Spleen (tissue), 11 donors: Measurements from ENCODE around the gene PPP1R2B. TPM values are rescaled to one million over a fixed set of nuclear protein-coding genes. Genes with fewer than 3 reads are reported as not detected.

Source experiments
- DNase-seq: peaks from one replicate; pipeline ENCODE4 v3.0.0-alpha.2; 2020
- H3K27ac ChIP-seq, 8 donors: fragments of 200-600 bp; sonication (generic) in 7 of 8; 1 replicate in 4 of 8; 2 replicates in 4 of 8; pipeline versions ENCODE4 v1.5.0 to v1.8.0; 2016 to 2021; ENCODE audit warnings: inconsistent platforms in 4 of 8, mild to moderate bottlenecking in 4 of 8, moderate library complexity in 1 of 8
- H3K27me3 ChIP-seq, 7 donors: fragments of 200-600 bp; sonication (generic) in 6 of 7; replicated peaks in 1 of 7; 1 replicate in 4 of 7; 2 replicates in 3 of 7; pipeline versions ENCODE4 v1.5.0 to v1.8.0; 2016 to 2021; ENCODE audit warnings: inconsistent platforms in 3 of 7, mild to moderate bottlenecking in 1 of 7
- H3K36me3 ChIP-seq, 6 donors: fragments of 200-600 bp; sonication (generic) in 5 of 6; 1 replicate in 4 of 6; 2 replicates in 2 of 6; pipeline versions ENCODE4 v1.5.0 to v1.8.0; 2016 to 2021; ENCODE audit warnings: inconsistent platforms in 2 of 6
- H3K4me1 ChIP-seq, 6 donors: fragments of 200-600 bp; sonication (generic) in 5 of 6; 1 replicate in 3 of 6; 2 replicates in 3 of 6; pipeline versions ENCODE4 v1.5.0 to v1.8.0; 2016 to 2021; ENCODE audit warnings: inconsistent platforms in 3 of 6
- H3K4me3 ChIP-seq, 8 donors: fragments of 200-600 bp; sonication (generic) in 7 of 8; 1 replicate in 4 of 8; 2 replicates in 4 of 8; pipeline versions ENCODE4 v1.5.0 to v1.8.0; 2016 to 2021; ENCODE audit warnings: inconsistent platforms in 4 of 8, mild to moderate bottlenecking in 4 of 8, moderate library complexity in 2 of 8
- H3K9me3 ChIP-seq, 8 donors: fragments of 200-600 bp; sonication (generic) in 7 of 8; 1 replicate in 4 of 8; 2 replicates in 4 of 8; pipeline versions ENCODE4 v1.5.0 to v1.8.0; 2016 to 2021; ENCODE audit warnings: inconsistent platforms in 4 of 8
- POLR2A ChIP-seq, 3 donors: fragments of 450-650 bp; IDR thresholded peaks; one replicate each; pipeline ENCODE4 v1.5.1; 2017; ENCODE audit warnings: antibody characterized with exemption in 3 of 3, mild to moderate bottlenecking in 1 of 3
- POLR2AphosphoS5 ChIP-seq, 3 donors: sonication (generic); formaldehyde crosslinking; IDR thresholded peaks; one replicate each; pipeline ENCODE4 v1.5.1; 2017; ENCODE audit warnings: antibody characterized with exemption in 3 of 3
- WGBS, 5 donors: extraction: QIAGEN DNeasy Blood & Tissue Kit in 3 of 5; methylation state at CpG; one replicate each; pipeline versions ENCODE4 v1.1.5 to v1.1.7; 2013 to 2018; 5-methylcytosine and 5-hydroxymethylcytosine counted together
- intact Hi-C: fragments of 100-400 bp; cut with DNase I; formaldehyde crosslinking; loops from one replicate; pipeline ENCODE4 v1.15.0; 2023; ENCODE audit warnings: low total_unique reads
- polyA plus RNA-seq, 3 donors: library from polyadenylated mRNA; stranded (reverse); fragments of 200-250 nt; gene quantifications; one replicate each; pipeline ENCODE4 v1.2.1, GENCODE V29; 2013
- total RNA-seq, 7 donors: library from RNA; depleted of rRNA in 3 of 7; stranded (reverse); fragments of >200 nt in 3 of 7; fragmentation: NEBNext Ultra II Directional in 4 of 7; extraction: Animal tissue kit (Norgen Biotek cat#: 25700) in 4 of 7; gene quantifications; one replicate each; pipeline versions ENCODE4 v1.1.0 to v1.2.1, GENCODE V29; 2016 to 2021
- TF ChIP-seq, protein P1 (sequence below), 11 experiments: fragments of 200-600 bp in 7 of 11; fragments of 450-650 bp in 4 of 11; sonication (generic) in 4 of 11; IDR thresholded peaks in 8 of 11; conservative IDR thresholded peaks in 3 of 11; 1 replicate in 7 of 11; 2 replicates in 4 of 11; pipeline versions ENCODE4 v1.4.0 to v1.8.0; 2016 to 2021; ENCODE audit warnings: antibody characterized with exemption in 11 of 11, inconsistent platforms in 4 of 11, mild to moderate bottlenecking in 1 of 11
- donor health status: healthy with polysubstance abuse.
- donor health status: DM: no; HTN: no; CAD: no; lungs with moderate emphysema.
- donor health status: DM: no; HTN: no; CAD: no.
- donor health status: Bipolar disorder and iron deficiency.
- donor health status: healthy.
- donor health status: DM: no; HTN: no; CAD: no.
- donor health status: DM: yes; HTN: yes; CAD: no.

The PPP1R2B gene
- total and polyA plus RNA-seq, 10 donors = 0.03 to 0.04 TPM; not detected in 8

DNA sequence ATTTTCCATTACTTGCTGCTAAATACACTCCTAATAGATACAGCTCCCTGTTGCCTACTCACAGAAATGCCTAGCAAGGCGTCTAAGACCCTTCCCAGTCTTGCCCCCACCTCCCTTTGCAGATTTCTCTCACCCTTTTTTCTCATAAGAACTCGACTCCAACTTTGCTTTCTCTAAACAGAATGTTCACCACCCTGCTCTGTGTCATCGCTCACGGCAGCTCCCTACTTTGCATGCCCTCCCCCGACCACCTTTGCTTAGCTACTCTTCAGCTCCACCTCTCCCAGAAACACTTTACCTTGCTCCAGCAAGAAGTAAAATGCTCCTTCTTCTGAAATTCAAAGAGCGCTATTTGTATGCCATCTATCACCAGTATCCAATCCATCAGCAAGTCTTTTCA is 15.2 kb upstream of the PPP1R2B start:
- WGBS, 5 donors = 71 to 89% (median 79%) methylated on average over 6 of the region's 6 CpGs
- DNase-seq = no peak
- intact Hi-C loops = no loop called here
- Histone ChIP-seq H3K9me3 (no peaks in the 10 kb centered on the region), H3K27ac (no peak overlapping the region), H3K36me3 (no peaks in the 10 kb centered on the region), H3K4me3 (no peak overlapping the region), H3K4me1 (no peaks in the 10 kb centered on the region), H3K27me3 (no peaks in the 10 kb centered on the region)
- TF ChIP-seq, protein P1, sequence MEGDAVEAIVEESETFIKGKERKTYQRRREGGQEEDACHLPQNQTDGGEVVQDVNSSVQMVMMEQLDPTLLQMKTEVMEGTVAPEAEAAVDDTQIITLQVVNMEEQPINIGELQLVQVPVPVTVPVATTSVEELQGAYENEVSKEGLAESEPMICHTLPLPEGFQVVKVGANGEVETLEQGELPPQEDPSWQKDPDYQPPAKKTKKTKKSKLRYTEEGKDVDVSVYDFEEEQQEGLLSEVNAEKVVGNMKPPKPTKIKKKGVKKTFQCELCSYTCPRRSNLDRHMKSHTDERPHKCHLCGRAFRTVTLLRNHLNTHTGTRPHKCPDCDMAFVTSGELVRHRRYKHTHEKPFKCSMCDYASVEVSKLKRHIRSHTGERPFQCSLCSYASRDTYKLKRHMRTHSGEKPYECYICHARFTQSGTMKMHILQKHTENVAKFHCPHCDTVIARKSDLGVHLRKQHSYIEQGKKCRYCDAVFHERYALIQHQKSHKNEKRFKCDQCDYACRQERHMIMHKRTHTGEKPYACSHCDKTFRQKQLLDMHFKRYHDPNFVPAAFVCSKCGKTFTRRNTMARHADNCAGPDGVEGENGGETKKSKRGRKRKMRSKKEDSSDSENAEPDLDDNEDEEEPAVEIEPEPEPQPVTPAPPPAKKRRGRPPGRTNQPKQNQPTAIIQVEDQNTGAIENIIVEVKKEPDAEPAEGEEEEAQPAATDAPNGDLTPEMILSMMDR (IDR thresholded peaks at IDR 0.05 in 8 of 11, conservative IDR thresholded peaks at IDR 0.05 in 3 of 11) = no peak
- no peak for TF ChIP-seq POLR2A (IDR thresholded peaks at IDR 0.05)
- no peak for TF ChIP-seq POLR2AphosphoS5 (IDR thresholded peaks at IDR 0.05)

DNA sequence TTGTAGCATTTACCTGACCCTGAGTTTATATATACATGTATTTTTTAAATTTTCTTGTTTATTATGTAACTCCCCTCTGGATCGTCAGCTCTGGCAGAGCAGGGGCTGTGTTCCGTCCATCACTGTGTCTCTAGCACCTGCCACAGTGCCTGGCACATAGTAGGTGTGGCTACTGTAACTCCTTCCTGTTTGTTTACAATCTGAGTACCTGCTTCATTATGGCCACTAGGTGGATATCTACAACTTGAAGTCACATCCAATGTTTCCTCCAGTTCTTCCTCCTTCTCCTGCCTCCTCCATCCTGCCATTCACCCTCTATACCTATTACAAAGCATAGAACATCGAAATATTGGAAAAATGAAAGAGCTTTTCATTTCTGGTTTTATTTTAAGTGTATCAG is 14.2 kb upstream of the PPP1R2B start:
- Histone ChIP-seq H3K4me3 (no peak overlapping the region), H3K36me3 (no peaks in the 10 kb centered on the region), H3K9me3 (no peaks in the 10 kb centered on the region), H3K4me1 (no peaks in the 10 kb centered on the region), H3K27ac (no peak overlapping the region), H3K27me3 (no peaks in the 10 kb centered on the region)
- intact Hi-C loops = no loop called here
- no peak for DNase-seq
- 72 to 85% (median 83%) methylated on average over 3 of the region's 3 CpGs for WGBS, 5 donors
- TF ChIP-seq, protein P1 (IDR thresholded peaks at IDR 0.05 in 8 of 11, conservative IDR thresholded peaks at IDR 0.05 in 3 of 11) = peak in 1 of 11 experiments; percentile 15
- TF ChIP-seq POLR2AphosphoS5 (IDR thresholded peaks at IDR 0.05) (no peak), POLR2A (IDR thresholded peaks at IDR 0.05) (no peak)

DNA sequence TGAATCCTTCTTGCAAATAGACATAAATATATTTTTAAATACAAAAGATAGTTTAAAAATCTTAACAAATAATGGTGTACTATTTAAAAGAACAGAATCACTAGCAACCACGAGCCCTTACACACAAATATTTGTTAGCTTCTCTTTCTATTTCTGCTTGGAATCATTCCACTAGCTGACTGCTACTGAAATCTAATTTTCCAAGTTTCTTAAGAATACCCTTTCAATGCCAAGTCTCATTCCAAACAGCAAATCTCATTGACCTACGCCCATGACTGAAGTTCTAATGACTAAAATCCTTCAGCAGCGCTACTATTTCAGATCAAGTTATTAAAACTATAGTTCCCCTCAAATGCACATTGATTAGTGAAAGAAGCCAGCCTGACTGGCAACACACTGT is 13.2 kb upstream of the PPP1R2B start:
- Histone ChIP-seq H3K4me3 (no peak overlapping the region), H3K4me1 (no peaks in the 10 kb centered on the region), H3K9me3 (no peaks in the 10 kb centered on the region), H3K27me3 (no peaks in the 10 kb centered on the region), H3K36me3 (no peaks in the 10 kb centered on the region), H3K27ac (no peak overlapping the region)
- TF ChIP-seq POLR2A (IDR thresholded peaks at IDR 0.05) (no peak), POLR2AphosphoS5 (IDR thresholded peaks at IDR 0.05) (no peak)
- TF ChIP-seq, protein P1 (IDR thresholded peaks at IDR 0.05 in 8 of 11, conservative IDR thresholded peaks at IDR 0.05 in 3 of 11) = no peak
- no peak for DNase-seq
- WGBS, 5 donors = 69 to 81% (median 79%) methylated on average over 3 of the region's 3 CpGs
- intact Hi-C loops = no loop called here

DNA sequence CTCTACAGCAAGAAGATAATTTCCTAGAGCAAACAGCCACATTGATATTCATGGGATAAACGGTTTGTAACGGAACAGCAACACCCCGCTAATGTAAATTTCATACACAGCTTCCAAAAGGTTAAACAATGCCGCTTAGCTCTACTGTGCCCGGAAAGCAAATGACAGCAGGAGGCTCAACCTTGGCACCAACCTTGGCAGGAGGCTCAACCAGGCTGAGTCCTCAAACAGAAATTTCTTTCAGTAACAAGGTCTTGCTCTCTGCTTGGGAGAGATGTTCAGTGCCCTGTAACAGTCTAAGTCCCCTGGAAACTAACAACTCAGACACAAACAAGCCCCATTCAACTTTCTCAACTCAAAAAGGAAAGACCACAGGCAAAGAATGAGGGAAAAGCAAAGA is 11.1 kb upstream of the PPP1R2B start:
- TF ChIP-seq, protein P1 (IDR thresholded peaks at IDR 0.05 in 8 of 11, conservative IDR thresholded peaks at IDR 0.05 in 3 of 11) = no peak
- no peak for TF ChIP-seq POLR2AphosphoS5 (IDR thresholded peaks at IDR 0.05)
- no peak for TF ChIP-seq POLR2A (IDR thresholded peaks at IDR 0.05)
- DNase-seq = no peak
- H3K27me3 ChIP-seq = no peaks in the 10 kb centered on the region
- H3K4me1 ChIP-seq = no peaks in the 10 kb centered on the region
- WGBS, 5 donors = 72 to 91% (median 79%) methylated on average over 5 of the region's 5 CpGs
- no peak overlapping the region for H3K27ac ChIP-seq
- intact Hi-C loops = no loop called here
- no peaks in the 10 kb centered on the region for H3K9me3 ChIP-seq
- no peak overlapping the region for H3K4me3 ChIP-seq
- no peaks in the 10 kb centered on the region for H3K36me3 ChIP-seq
